Gastroesophageal sphincter (tissue), 4 donors: ENCODE measurements around the gene MDH1B. TPM values are rescaled to one million over a fixed set of nuclear protein-coding genes. Genes with fewer than 3 reads are reported as not detected.

ENCODE experiments used
- ATAC-seq: fragments of 150-250 bp; one replicate; pipeline ENCODE4 v1.9.1; 2016; ENCODE audit warnings: mild to moderate bottlenecking, moderate library complexity
- H3K27ac ChIP-seq, 4 donors: fragments of 200-600 bp; sonication (generic) in 3 of 4; 1 replicate in 3 of 4; 2 replicates in 1 of 4; pipeline ENCODE4 v1.5.1; 2016 to 2019
- H3K27me3 ChIP-seq: fragments of 200-600 bp; sonication (generic); one replicate; pipeline ENCODE4 v1.5.1; 2019
- H3K36me3 ChIP-seq, 2 donors: fragments of 200-600 bp; sonication (generic); one replicate each; pipeline ENCODE4 v1.5.1; 2019; ENCODE audit warnings: control low read depth in 1 of 2
- H3K4me1 ChIP-seq, 3 donors: fragments of 200-600 bp; sonication (generic); 1 replicate in 2 of 3; 2 replicates in 1 of 3; pipeline ENCODE4 v1.5.1; 2016 to 2019; ENCODE audit warnings: control low read depth in 2 of 3
- H3K4me3 ChIP-seq, 2 donors: fragments of 200-600 bp; sonication (generic); one replicate each; pipeline ENCODE4 v1.5.1; 2019; ENCODE audit warnings: mild to moderate bottlenecking in 1 of 2, moderate library complexity in 1 of 2
- H3K9me3 ChIP-seq, 3 donors: fragments of 200-600 bp; sonication (generic); one replicate each; pipeline ENCODE4 v1.5.1; 2017 to 2019; ENCODE audit warnings: control low read depth in 2 of 3
- CTCF ChIP-seq, 4 experiments: fragments of 200-600 bp in 2 of 4; fragments of 450-650 bp in 2 of 4; sonication (generic) in 1 of 4; IDR thresholded peaks; one replicate each; pipeline ENCODE4 v1.5.1; 2017 to 2019; ENCODE audit warnings: antibody characterized with exemption in 4 of 4, mild to moderate bottlenecking in 2 of 4, moderate library complexity in 2 of 4
- EP300 ChIP-seq: sonication (generic); formaldehyde crosslinking; IDR thresholded peaks from one replicate; pipeline ENCODE4 v1.6.1; 2017; ENCODE audit warnings: antibody characterized with exemption, mild to moderate bottlenecking
- POLR2A ChIP-seq, 2 donors: fragments of 450-650 bp; IDR thresholded peaks; one replicate each; pipeline ENCODE4 v1.6.1; 2017; ENCODE audit warnings: antibody characterized with exemption in 2 of 2, mild to moderate bottlenecking in 2 of 2, moderate library complexity in 1 of 2
- POLR2AphosphoS5 ChIP-seq: sonication (generic); formaldehyde crosslinking; IDR thresholded peaks from one replicate; pipeline ENCODE4 v1.6.1; 2017; ENCODE audit warnings: antibody characterized with exemption
- WGBS, 2 donors: methylation state at CpG; one replicate each; pipeline ENCODE4 v1.1.5; 2018; ENCODE audit warnings: low coverage in 1 of 2; 5-methylcytosine and 5-hydroxymethylcytosine counted together
- total RNA-seq, 4 donors: library from RNA; depleted of rRNA; stranded (reverse); fragments of >200 nt; gene quantifications; one replicate each; pipeline ENCODE4 v1.1.0, GENCODE V29; 2016

MDH1B gene
- total RNA-seq, 4 donors from 2014 or later: 0.77 to 2.3 (median 1.2) TPM; not detected in 1

- no peak for ATAC-seq
- no peak overlapping the region for H3K27ac ChIP-seq
- WGBS, 2 donors: 88 to 100% methylated on average over 3 to 7 of the region's 7 CpGs
- no peak overlapping the region for H3K4me3 ChIP-seq
- H3K9me3 ChIP-seq: no peaks in the 10 kb centered on the region
- no peaks in the 10 kb centered on the region for H3K36me3 ChIP-seq
- H3K27me3 ChIP-seq: no peaks in the 10 kb centered on the region
- peaks cover 0 to 38% (median 4%) of the 10 kb centered on the region in 3 donors for H3K4me1 ChIP-seq
- TF ChIP-seq POLR2AphosphoS5 (no peak), CTCF (IDR thresholded peaks at IDR 0.05) (no peak), EP300 (no peak), POLR2A (IDR thresholded peaks at IDR 0.05) (no peak)
Measured at GRCh38 chr2:206802654-206803514, 37.8 kb upstream of the MDH1B start.

- H3K27ac ChIP-seq: no peak overlapping the region
- no peaks in the 10 kb centered on the region for H3K27me3 ChIP-seq
- TF ChIP-seq CTCF (IDR thresholded peaks at IDR 0.05): no peak
- H3K4me1 ChIP-seq: peaks cover 0 to 38% (median 4%) of the 10 kb centered on the region in 3 donors
- no peak overlapping the region for H3K4me3 ChIP-seq
- ATAC-seq: no peak
- 63 to 79% methylated on average over 9 of the region's 9 CpGs for WGBS, 2 donors
- peaks cover 0 to 4% of the 10 kb centered on the region in 2 donors for H3K36me3 ChIP-seq
- H3K9me3 ChIP-seq: no peaks in the 10 kb centered on the region
Measured at GRCh38 chr2:206801418-206802189, 36.5 kb upstream of the MDH1B start.

- Histone ChIP-seq H3K27me3 (no peaks in the 10 kb centered on the region), H3K4me3 (no peak overlapping the region), H3K9me3 (no peaks in the 10 kb centered on the region), H3K36me3 (peaks cover 0 to 12% of the 10 kb centered on the region in 2 donors), H3K4me1 (peaks cover 0 to 38% (median 4%) of the 10 kb centered on the region in 3 donors), H3K27ac (peak overlapping the region in 2 of 4 donors; percentile 53 to 54)
- 21 to 27% methylated on average over 11 to 12 of the region's 12 CpGs for WGBS, 2 donors
- peak; percentile 72 for ATAC-seq
- TF ChIP-seq EP300 (no peak), CTCF (IDR thresholded peaks at IDR 0.05) (peak; percentile 52 to 86 (median 78)), POLR2AphosphoS5 (peak; percentile 71), POLR2A (IDR thresholded peaks at IDR 0.05) (no peak)
Measured at GRCh38 chr2:206800506-206801417, 35.6 kb upstream of the MDH1B start.

GRCh38 chr2:206799083-206799482, 34.0 kb upstream of the MDH1B start:
- H3K27me3 ChIP-seq: no peaks in the 10 kb centered on the region
- ATAC-seq: no peak
- no peak overlapping the region for H3K27ac ChIP-seq
- WGBS, 2 donors: 74 to 86% methylated on average over 2 to 3 of the region's 3 CpGs
- H3K9me3 ChIP-seq: no peaks in the 10 kb centered on the region
- H3K4me1 ChIP-seq: peaks cover 0 to 38% (median 4%) of the 10 kb centered on the region in 3 donors
- H3K36me3 ChIP-seq: peaks cover 0 to 29% of the 10 kb centered on the region in 2 donors
- TF ChIP-seq CTCF (IDR thresholded peaks at IDR 0.05) (no peak), POLR2AphosphoS5 (no peak)
- H3K4me3 ChIP-seq: no peak overlapping the region
